Kidney (tissue), 14 donors: ENCODE results near the gene COMMD8. TPM values are rescaled to one million over a fixed set of nuclear protein-coding genes. Genes with fewer than 3 reads are reported as not detected.

ENCODE experiments used
- DNase-seq, 5 donors: peaks; one replicate each; pipeline ENCODE4 v3.0.0-alpha.2; 2013 to 2020
- FAIRE-seq: peaks from 2 replicates; lab custom pipeline; 2012; peaks lifted over from hg19 to GRCh38; lab: Jason Lieb, UNC
- H3K27ac ChIP-seq, 2 donors: one replicate each; pipeline ENCODE4 v1.7.0; 2013; ENCODE audit warnings: low read depth in 2 of 2, low read length in 2 of 2, inconsistent platforms in 1 of 2
- H3K27me3 ChIP-seq: one replicate; pipeline ENCODE4 v1.7.1; 2013; ENCODE audit warnings: low read length, inconsistent platforms; ENCODE audit not compliant: control insufficient read depth, insufficient read depth
- H3K36me3 ChIP-seq, 3 donors: one replicate each; pipeline versions ENCODE4 v1.7.0 to v1.7.1; 2013; ENCODE audit warnings: low read length in 3 of 3, control low read depth in 1 of 3, inconsistent platforms in 1 of 3; ENCODE audit not compliant: insufficient read depth in 3 of 3, control insufficient read depth in 2 of 3
- H3K4me1 ChIP-seq, 3 donors: one replicate each; pipeline versions ENCODE4 v1.7.0 to v1.7.1; 2013; ENCODE audit warnings: low read length in 3 of 3, inconsistent platforms in 1 of 3, low read depth in 1 of 3; ENCODE audit not compliant: control insufficient read depth in 2 of 3, insufficient read depth in 2 of 3
- H3K4me3 ChIP-seq, 3 donors: one replicate each; pipeline versions ENCODE4 v1.7.0 to v1.8.1; 2013; ENCODE audit warnings: low read length in 3 of 3, control low read depth in 1 of 3, inconsistent platforms in 1 of 3
- H3K9ac ChIP-seq, 3 donors: one replicate each; pipeline versions ENCODE4 v1.7.0 to v1.7.1; 2013; ENCODE audit warnings: low read length in 3 of 3, control low read depth in 1 of 3, inconsistent platforms in 1 of 3
- H3K9me3 ChIP-seq, 3 donors: one replicate each; pipeline versions ENCODE4 v1.7.0 to v1.7.1; 2013; ENCODE audit warnings: low read length in 3 of 3, control low read depth in 1 of 3, inconsistent platforms in 1 of 3; ENCODE audit not compliant: control insufficient read depth in 2 of 3, insufficient read depth in 1 of 3
- intact Hi-C: fragments of 100-400 bp; cut with DNase I; formaldehyde crosslinking; loops from one replicate; pipeline ENCODE4 v1.11.1; 2022
- polyA plus RNA-seq: library from polyadenylated mRNA; stranded (reverse); fragments of 350-450 nt; fragmentation: Illumina TruSeq; extraction: RNeasy Lipid Tissue Mini Kit (QIAGEN cat#74804); gene quantifications from one replicate; pipeline ENCODE4 v1.2.3, GENCODE V29; 2014; ENCODE audit warnings: low read depth, low replicate concordance; ENCODE audit not compliant: insufficient read depth
- total RNA-seq: library from RNA; stranded (reverse); fragmentation: NEBNext Ultra II Directional; extraction: Animal tissue kit (Norgen Biotek cat#: 25700); gene quantifications from one replicate; pipeline ENCODE4 v1.2.1, GENCODE V29; 2021
- TF ChIP-seq, protein P1 (sequence below): IDR thresholded peaks from 3 replicates; pipeline ENCODE4 v1.5.1; 2012; ENCODE audit warnings: mild to moderate bottlenecking, moderate library complexity, borderline replicate concordance; ENCODE audit not compliant: insufficient read depth; ENCODE audit errors: extremely low read depth
- donor health status: control.
- donor health status: control.
- donor health status: control.
- donor health status: control.
- donor health status: control.
- donor health status: DM: yes; HTN: yes; CAD: no.
- donor health status: Normal renal cell carcinoma (clear cell type).

Gene COMMD8
- total and polyA plus RNA-seq, 2 donors from 2014 or later: 21.0 to 39.8 TPM

- intact Hi-C loops: no loop called here
- no peak for FAIRE-seq
These were observed 44.2 kb downstream of the COMMD8 start for GRCh38 chr4:47419296-47419695.

DNA sequence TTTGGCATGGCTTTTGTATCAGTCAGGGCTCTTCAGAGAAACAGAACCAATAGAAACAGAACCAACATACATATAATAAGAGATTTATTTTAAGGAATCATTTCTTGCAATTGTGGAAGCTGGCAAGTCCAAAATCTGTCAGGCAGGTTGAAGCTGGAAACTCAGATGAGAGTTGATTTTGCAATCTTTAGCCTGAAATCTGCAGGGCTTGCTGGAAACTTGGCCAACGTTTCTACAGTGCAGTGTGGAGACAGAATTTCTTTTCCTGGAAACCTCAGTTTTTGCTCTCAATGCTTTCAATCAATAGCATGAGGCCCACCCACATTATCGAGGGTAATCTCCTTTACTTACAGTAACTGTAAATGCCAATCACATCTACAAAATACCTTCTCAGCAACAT lies 45.4 kb downstream of the COMMD8 start:
- Histone ChIP-seq H3K27ac (no peak overlapping the region), H3K4me3 (no peak overlapping the region), H3K9ac (no peak overlapping the region), H3K36me3 (no peaks in the 10 kb centered on the region), H3K9me3 (no peaks in the 10 kb centered on the region), H3K27me3 (no peaks in the 10 kb centered on the region), H3K4me1 (peaks cover 0 to 4% (median 0%) of the 10 kb centered on the region in 3 donors)
- TF ChIP-seq, protein P1, sequence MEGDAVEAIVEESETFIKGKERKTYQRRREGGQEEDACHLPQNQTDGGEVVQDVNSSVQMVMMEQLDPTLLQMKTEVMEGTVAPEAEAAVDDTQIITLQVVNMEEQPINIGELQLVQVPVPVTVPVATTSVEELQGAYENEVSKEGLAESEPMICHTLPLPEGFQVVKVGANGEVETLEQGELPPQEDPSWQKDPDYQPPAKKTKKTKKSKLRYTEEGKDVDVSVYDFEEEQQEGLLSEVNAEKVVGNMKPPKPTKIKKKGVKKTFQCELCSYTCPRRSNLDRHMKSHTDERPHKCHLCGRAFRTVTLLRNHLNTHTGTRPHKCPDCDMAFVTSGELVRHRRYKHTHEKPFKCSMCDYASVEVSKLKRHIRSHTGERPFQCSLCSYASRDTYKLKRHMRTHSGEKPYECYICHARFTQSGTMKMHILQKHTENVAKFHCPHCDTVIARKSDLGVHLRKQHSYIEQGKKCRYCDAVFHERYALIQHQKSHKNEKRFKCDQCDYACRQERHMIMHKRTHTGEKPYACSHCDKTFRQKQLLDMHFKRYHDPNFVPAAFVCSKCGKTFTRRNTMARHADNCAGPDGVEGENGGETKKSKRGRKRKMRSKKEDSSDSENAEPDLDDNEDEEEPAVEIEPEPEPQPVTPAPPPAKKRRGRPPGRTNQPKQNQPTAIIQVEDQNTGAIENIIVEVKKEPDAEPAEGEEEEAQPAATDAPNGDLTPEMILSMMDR: no peak
- DNase-seq: no peak
- FAIRE-seq: no peak
- intact Hi-C loops: no loop called here

More at GRCh38 chr4:47419296-47419695, 44.2 kb downstream of the COMMD8 start:
- DNase-seq: no peak
- TF ChIP-seq, protein P1: no peak
- Histone ChIP-seq H3K9me3 (no peaks in the 10 kb centered on the region), H3K27ac (no peak overlapping the region), H3K4me3 (no peak overlapping the region), H3K27me3 (no peaks in the 10 kb centered on the region), H3K4me1 (no peaks in the 10 kb centered on the region), H3K9ac (no peak overlapping the region), H3K36me3 (no peaks in the 10 kb centered on the region)

GRCh38 chr4:47415719-47416118 lies 47.8 kb downstream of the COMMD8 start:
- no peak for DNase-seq
- no peak overlapping the region for H3K27ac ChIP-seq
- H3K9ac ChIP-seq: no peak overlapping the region
- no peaks in the 10 kb centered on the region for H3K9me3 ChIP-seq
- intact Hi-C loops: no loop called here
- H3K36me3 ChIP-seq: no peaks in the 10 kb centered on the region
- TF ChIP-seq, protein P1: no peak
- no peak overlapping the region for H3K4me3 ChIP-seq
- H3K27me3 ChIP-seq: no peaks in the 10 kb centered on the region
- peaks cover 0 to 4% (median 0%) of the 10 kb centered on the region in 3 donors for H3K4me1 ChIP-seq
- no peak for FAIRE-seq

GRCh38 chr4:47413521-47413920 lies 50.0 kb downstream of the COMMD8 start:
- intact Hi-C loops: no loop called here

More at GRCh38 chr4:47413521-47413920, 50.0 kb downstream of the COMMD8 start:
- Histone ChIP-seq H3K27ac (no peak overlapping the region), H3K4me3 (no peak overlapping the region), H3K9me3 (no peaks in the 10 kb centered on the region), H3K36me3 (no peaks in the 10 kb centered on the region), H3K9ac (no peak overlapping the region), H3K27me3 (no peaks in the 10 kb centered on the region), H3K4me1 (peaks cover 0 to 4% (median 0%) of the 10 kb centered on the region in 3 donors)
- DNase-seq: peak in 4 of 5 donors; percentile 56 to 89 (median 77)
- TF ChIP-seq, protein P1: no peak
- peak; percentile 63 for FAIRE-seq
